SK-N-SH treated with all-trans-retinoic acid at 6 μM for 48 hours (cell line): ENCODE results near the gene ZMIZ1.

Experiments used
- CSRNP3 ChIP-seq: fragments of 250-450 bp; sonication (Bioruptor Pico); IDR thresholded peaks from 2 replicates; pipeline ENCODE4 v1.5.1; 2021; ENCODE audit warnings: mild to moderate bottlenecking, moderate library complexity
- PATZ1 ChIP-seq: fragments of 250-450 bp; sonication (Bioruptor Pico); IDR thresholded peaks from 2 replicates; pipeline ENCODE4 v1.8.0; 2020; ENCODE audit warnings: mild to moderate bottlenecking, moderate library complexity, borderline replicate concordance
- SNAI2 ChIP-seq: fragments of 250-450 bp; sonication (Bioruptor Pico); IDR thresholded peaks from 2 replicates; pipeline ENCODE4 v1.5.0; 2020; ENCODE audit warnings: mild to moderate bottlenecking, moderate library complexity

- TF ChIP-seq PATZ1, result no peak
- TF ChIP-seq CSRNP3 (CRISPR knock-in tag), result no peak
- no peak for TF ChIP-seq SNAI2 (CRISPR knock-in tag)
These were observed 125.1 kb downstream of the ZMIZ1 start for GRCh38 chr10:79193694-79194382.
